Neural cell (in vitro differentiated cells): ENCODE results near the gene DYRK4. TPM values are rescaled to one million over a fixed set of nuclear protein-coding genes. Genes with fewer than 3 reads are reported as not detected.

Experiments
- H2AFZ ChIP-seq: fragments of 200-600, 300-800 bp; sonication (generic), shearing (Covaris generic); 2 replicates; pipeline ENCODE4 v1.6.0; 2014; ENCODE audit warnings: low read depth, mild to moderate bottlenecking, antibody characterized with exemption, low read length, moderate library complexity
- H3F3A ChIP-seq: fragments of 200-600 bp; shearing (Covaris generic); 2 replicates; pipeline ENCODE4 v1.6.1; 2016; ENCODE audit warnings: mild to moderate bottlenecking, moderate library complexity, mixed read lengths, antibody characterized with exemption, low read length; ENCODE audit not compliant: insufficient read depth, poor library complexity, severe bottlenecking
- H3K27ac ChIP-seq: fragments of 200-600, 300-800 bp; sonication (generic), shearing (Covaris generic); 2 replicates; pipeline ENCODE4 v1.5.1; 2014; ENCODE audit warnings: mild to moderate bottlenecking, low read length, moderate library complexity
- H3K27me3 ChIP-seq: fragments of 300-800, 200-600 bp; sonication (generic), shearing (Covaris generic); 2 replicates; pipeline ENCODE4 v1.6.0; 2014; ENCODE audit warnings: mild to moderate bottlenecking, low read depth, low read length, moderate library complexity; ENCODE audit not compliant: insufficient read depth
- H3K36me3 ChIP-seq: fragments of 300-800, 200-600 bp; sonication (generic), shearing (Covaris generic); 2 replicates; pipeline ENCODE4 v1.5.1; 2014; ENCODE audit warnings: mild to moderate bottlenecking, antibody characterized with exemption, low read length, moderate library complexity; ENCODE audit not compliant: insufficient read depth
- H3K4me2 ChIP-seq: fragments of 300-800, 200-600 bp; sonication (generic), shearing (Covaris generic); 2 replicates; pipeline ENCODE4 v1.6.0; 2014; ENCODE audit warnings: mild to moderate bottlenecking, low read length
- H3K4me3 ChIP-seq: fragments of 300-800, 200-600 bp; sonication (generic), shearing (Covaris generic); 2 replicates; pipeline ENCODE4 v1.5.1; 2014; ENCODE audit warnings: mild to moderate bottlenecking, low read length, moderate library complexity
- H3K79me2 ChIP-seq: fragments of 200-600 bp; shearing (Covaris generic); replicated peaks from 2 replicates; pipeline ENCODE4 v1.6.0; 2014; ENCODE audit warnings: mild to moderate bottlenecking, low read length, moderate library complexity; ENCODE audit not compliant: insufficient read depth
- H3K9ac ChIP-seq: fragments of 300-800, 200-600 bp; sonication (generic), shearing (Covaris generic); 2 replicates; pipeline ENCODE4 v1.6.1; 2016; ENCODE audit warnings: mild to moderate bottlenecking, low read length, mixed read lengths
- H3K9me2 ChIP-seq: fragments of 200-600 bp; shearing (Covaris generic); 2 replicates; pipeline ENCODE4 v1.6.1; 2016; ENCODE audit warnings: mild to moderate bottlenecking, low read length, mixed read lengths; ENCODE audit not compliant: insufficient read depth
- H3K9me3 ChIP-seq: fragments of 200-600, 300-800 bp; sonication (generic), shearing (Covaris generic); 2 replicates; pipeline ENCODE4 v1.6.1; 2016; ENCODE audit warnings: mild to moderate bottlenecking, mixed run types, low read length, moderate library complexity, mixed read lengths
- H4K20me1 ChIP-seq: fragments of 200-600 bp; shearing (Covaris generic); 2 replicates; pipeline ENCODE4 v1.6.1; 2016; ENCODE audit warnings: mild to moderate bottlenecking, mixed run types; ENCODE audit not compliant: insufficient read depth
- CTCF ChIP-seq: fragments of 450-650 bp; IDR thresholded peaks from 2 replicates; pipeline ENCODE4 v1.5.1; 2014; ENCODE audit warnings: antibody characterized with exemption, mild to moderate bottlenecking, moderate library complexity; ENCODE audit not compliant: poor library complexity, severe bottlenecking
- EP300 ChIP-seq: fragments of 450-650 bp; conservative IDR thresholded peaks from 2 replicates; pipeline ENCODE4 v1.6.1; 2014; ENCODE audit warnings: antibody characterized with exemption, mild to moderate bottlenecking, moderate library complexity; ENCODE audit not compliant: poor library complexity, severe bottlenecking
- EZH2 ChIP-seq: fragments of 200-600, 300-800 bp; shearing (Covaris generic), sonication (generic); IDR thresholded peaks from 2 replicates; pipeline ENCODE4 v1.6.1; 2014; ENCODE audit warnings: antibody characterized with exemption, low read length, borderline replicate concordance, mild to moderate bottlenecking; ENCODE audit not compliant: insufficient read depth, poor library complexity, severe bottlenecking
- MXI1 ChIP-seq: fragments of 450-650 bp; conservative IDR thresholded peaks from 2 replicates; pipeline ENCODE4 v1.6.1; 2014; ENCODE audit warnings: antibody characterized with exemption, mild to moderate bottlenecking; ENCODE audit not compliant: poor library complexity, severe bottlenecking
- POLR2AphosphoS5 ChIP-seq: IDR thresholded peaks from 2 replicates; pipeline ENCODE4 v1.6.1; 2012
- RAD21 ChIP-seq: fragments of 450-650 bp; conservative IDR thresholded peaks from 2 replicates; pipeline ENCODE4 v1.6.1; 2014; ENCODE audit warnings: antibody characterized with exemption, mild to moderate bottlenecking, moderate library complexity
- REST ChIP-seq: IDR thresholded peaks from 2 replicates; pipeline ENCODE4 v1.6.1; 2012; ENCODE audit warnings: borderline replicate concordance
- SMC3 ChIP-seq: fragments of 450-650 bp; conservative IDR thresholded peaks from 2 replicates; pipeline ENCODE4 v1.6.1; 2014; ENCODE audit warnings: antibody characterized with exemption, mild to moderate bottlenecking, moderate library complexity; ENCODE audit not compliant: poor library complexity
- TAF1 ChIP-seq: IDR thresholded peaks from 2 replicates; pipeline ENCODE4 v1.6.1; 2012; ENCODE audit warnings: low read depth
- polyA plus RNA-seq: library from polyadenylated mRNA; depleted of rRNA; stranded (reverse); fragments of >200 nt; gene quantifications from 2 replicates; pipeline ENCODE4 v1.2.3, GENCODE V29; 2014

DYRK4 gene
- polyA plus RNA-seq, 1 donor from 2014 or later = 13.2 TPM

GRCh38 chr12:4572680-4573079, 10.7 kb downstream of the DYRK4 start:
- no peak overlapping the region for H3K27ac ChIP-seq
- no peaks in the 10 kb centered on the region for H3F3A ChIP-seq
- no peaks in the 10 kb centered on the region for H3K9me3 ChIP-seq
- no peaks in the 10 kb centered on the region for H3K36me3 ChIP-seq
- no peaks in the 10 kb centered on the region for H3K79me2 ChIP-seq
- H4K20me1 ChIP-seq = no peaks in the 10 kb centered on the region
- TF ChIP-seq POLR2AphosphoS5 (no peak), MXI1 (no peak), SMC3 (no peak), EP300 (no peak), CTCF (no peak), REST (no peak), TAF1 (no peak)
- H3K9ac ChIP-seq = no peak overlapping the region
- no peak overlapping the region for H3K4me3 ChIP-seq
- no peak overlapping the region for H3K4me2 ChIP-seq
- no peaks in the 10 kb centered on the region for H3K9me2 ChIP-seq
- no peaks in the 10 kb centered on the region for H3K27me3 ChIP-seq
- H2AFZ ChIP-seq = no peak overlapping the region

GRCh38 chr12:4579305-4580102, 17.5 kb downstream of the DYRK4 start:
- Histone ChIP-seq H3K27ac (no peak overlapping the region), H3K36me3 (no peaks in the 10 kb centered on the region), H3F3A (no peaks in the 10 kb centered on the region), H4K20me1 (no peaks in the 10 kb centered on the region), H3K27me3 (no peaks in the 10 kb centered on the region), H2AFZ (no peak overlapping the region), H3K4me3 (no peak overlapping the region), H3K79me2 (no peaks in the 10 kb centered on the region), H3K9me3 (no peaks in the 10 kb centered on the region), H3K4me2 (no peak overlapping the region), H3K9me2 (no peaks in the 10 kb centered on the region), H3K9ac (no peak overlapping the region)
- TF ChIP-seq EZH2 (no peak), SMC3 (peak; percentile 44), POLR2AphosphoS5 (no peak), RAD21 (peak; percentile 52), REST (no peak), TAF1 (no peak), CTCF (peak; percentile 49), MXI1 (no peak), EP300 (no peak)
